Ishikawa (cell line): Measurements from ENCODE around the gene SRRM1.

Experiments used
- CEBPB ChIP-seq: IDR thresholded peaks from 2 replicates; pipeline ENCODE4 v1.6.1; 2012
- CREB1 ChIP-seq: IDR thresholded peaks from 2 replicates; pipeline ENCODE4 v1.6.1; 2012; ENCODE audit warnings: low read depth
- EP300 ChIP-seq: IDR thresholded peaks from 2 replicates; pipeline ENCODE4 v1.6.1; 2012; ENCODE audit warnings: borderline replicate concordance

DNA sequence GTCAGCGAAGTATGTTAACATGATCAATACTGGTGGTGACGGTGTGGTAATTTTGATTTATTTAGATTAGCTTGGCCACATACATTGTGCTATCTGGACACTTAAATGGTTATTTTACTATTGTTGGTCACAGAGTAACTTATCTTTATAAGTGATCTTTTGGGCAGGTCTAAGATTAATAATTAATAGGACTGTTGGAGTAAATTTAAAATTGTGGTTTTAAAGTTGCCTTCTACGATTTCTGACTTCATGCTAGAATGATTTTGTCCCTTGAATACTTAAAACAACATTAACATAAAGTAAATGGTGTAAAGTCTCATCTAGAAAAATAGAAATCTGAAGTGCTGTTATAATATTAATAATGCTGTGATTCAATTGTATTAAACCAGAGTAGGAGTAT is 14.7 kb downstream of the SRRM1 start:
- TF ChIP-seq CEBPB, result no peak
- TF ChIP-seq CREB1, result no peak
- TF ChIP-seq EP300, result no peak
